HUDEP-2 (cell line): Measurements from ENCODE around the gene TAC4.

Experiments used
- DNase-seq, 76 experiments: peaks; one replicate each; lab custom pipeline; 2025; ENCODE audit not compliant: unreplicated experiment in 76 of 76; lab: John Stamatoyannopoulos, UW

TAC4 gene

DNA sequence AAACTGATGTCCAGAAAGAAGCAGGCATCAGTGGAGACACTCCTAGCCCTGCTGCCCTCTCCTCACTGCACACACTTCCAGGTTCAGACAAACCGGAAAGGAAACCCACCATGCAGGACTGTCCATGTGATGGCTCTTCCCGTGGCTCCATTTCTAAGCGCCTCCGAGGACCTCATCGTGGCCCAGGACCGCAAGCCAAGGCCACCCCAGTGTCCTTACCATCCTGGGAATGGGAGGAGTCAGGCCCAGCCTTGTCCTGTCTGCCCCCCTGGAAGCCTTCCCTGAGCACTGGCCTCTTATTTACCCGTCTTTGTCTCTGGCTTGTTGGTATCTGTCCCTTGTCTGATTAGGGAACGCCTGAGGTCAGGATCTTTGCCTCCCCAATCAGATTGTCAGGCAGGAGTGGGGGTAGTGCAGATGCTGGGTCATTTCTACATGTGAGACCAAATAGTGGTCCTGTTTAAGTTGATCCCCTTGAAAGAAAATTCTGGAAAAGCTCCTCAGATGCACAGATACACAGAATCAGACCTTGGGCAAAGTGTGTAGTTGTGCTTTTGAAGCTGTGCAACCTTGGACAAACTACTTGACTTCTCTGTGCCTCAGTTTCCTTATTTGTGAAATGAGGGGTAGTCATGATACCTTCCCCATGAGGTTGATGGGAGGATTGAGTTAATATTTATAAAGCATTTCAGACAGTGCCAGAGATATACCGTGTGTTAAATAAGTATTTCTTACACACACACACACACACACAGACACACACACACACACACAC, 744 bp downstream of the TAC4 start:
- peak in 1 of 76 experiments; percentile 12 for DNase-seq

DNA sequence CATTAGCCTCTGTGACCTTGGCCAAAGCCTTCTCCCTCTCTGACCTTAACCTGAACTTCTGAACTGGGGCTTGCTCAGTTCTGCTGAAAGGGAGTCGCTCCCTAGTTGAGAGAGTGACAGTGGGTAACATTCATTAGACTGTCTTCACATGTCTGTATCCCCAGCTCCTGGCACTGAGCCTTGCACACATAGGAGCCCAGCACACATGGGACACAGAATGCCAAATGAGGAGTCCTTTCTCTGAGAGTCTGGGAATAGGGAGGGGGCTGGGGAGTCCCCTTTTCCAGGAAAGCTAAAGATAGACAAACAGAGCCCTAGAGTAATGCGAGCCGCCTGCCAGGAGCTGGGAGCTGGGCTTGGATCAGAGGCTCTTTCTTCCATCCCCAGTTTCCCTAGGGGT, 2.5 kb downstream of the TAC4 start:
- no peak for DNase-seq

DNA sequence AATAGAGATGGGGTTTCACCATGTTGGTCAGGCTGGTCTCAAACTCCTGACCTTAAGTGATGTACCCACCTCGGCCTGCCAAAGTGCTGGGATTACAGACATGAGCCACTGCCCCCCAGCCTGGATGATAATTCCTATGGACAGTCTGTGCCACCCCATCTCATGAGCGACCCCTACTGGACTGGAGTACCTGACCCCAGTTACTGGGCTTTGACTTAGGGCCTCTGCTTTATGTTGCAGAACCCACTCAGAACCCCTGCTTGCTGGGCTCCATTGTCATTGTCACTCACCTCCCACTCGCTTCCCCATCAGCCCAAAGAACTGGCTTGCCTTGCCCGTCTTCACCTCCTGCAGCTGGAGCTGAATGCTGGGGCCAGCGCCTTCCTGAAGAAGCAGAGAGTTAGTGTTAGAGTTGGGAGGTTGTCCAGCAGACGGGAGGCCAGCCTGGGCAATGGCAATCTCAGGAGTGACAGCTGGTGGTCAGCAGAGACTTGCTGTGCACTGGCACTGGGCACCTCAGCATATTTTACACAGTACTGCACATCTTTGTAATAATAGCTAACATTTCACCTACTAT, 4.0 kb downstream of the TAC4 start:
- peak in 44 of 76 experiments; percentile 3 to 65 (median 32) for DNase-seq

DNA sequence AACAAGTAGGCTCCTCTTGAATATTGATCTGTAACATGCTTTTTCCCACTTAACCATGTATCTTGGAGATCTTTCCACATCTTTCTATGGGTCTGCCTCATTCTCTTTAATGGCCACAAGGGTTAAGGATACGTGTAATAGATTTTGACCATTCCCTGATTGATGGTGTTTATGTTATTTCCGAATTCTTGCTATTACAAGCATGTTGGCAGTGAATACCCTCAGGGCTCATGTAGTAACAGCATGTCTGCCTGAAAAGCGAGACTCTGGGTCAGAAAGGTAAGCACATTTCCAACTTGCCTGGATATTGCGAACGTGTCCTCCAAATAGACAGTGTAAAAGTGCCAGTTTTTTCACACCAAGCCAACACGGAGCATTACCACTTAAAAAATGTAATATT, 5.0 kb downstream of the TAC4 start:
- DNase-seq = no peak

DNA sequence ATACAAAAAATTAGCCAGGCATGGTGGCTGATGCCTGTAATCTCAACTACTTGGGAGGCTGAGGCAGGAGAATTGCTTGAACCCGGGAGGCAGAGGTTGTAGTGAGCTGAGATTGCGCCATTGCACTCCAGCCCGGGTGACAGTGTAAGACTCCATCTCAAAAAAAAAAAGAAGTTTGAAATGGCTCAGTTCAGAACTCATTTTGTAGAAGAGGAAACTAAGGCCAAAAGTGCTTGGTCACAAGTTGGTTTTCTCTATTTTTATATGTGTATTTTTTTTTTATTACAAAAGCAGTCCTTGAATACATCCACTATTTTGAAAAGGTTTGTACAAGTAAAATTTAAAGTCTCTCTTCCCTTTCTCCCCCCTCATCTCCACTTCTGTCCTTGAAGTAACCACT, 5.5 kb downstream of the TAC4 start:
- no peak for DNase-seq

DNA sequence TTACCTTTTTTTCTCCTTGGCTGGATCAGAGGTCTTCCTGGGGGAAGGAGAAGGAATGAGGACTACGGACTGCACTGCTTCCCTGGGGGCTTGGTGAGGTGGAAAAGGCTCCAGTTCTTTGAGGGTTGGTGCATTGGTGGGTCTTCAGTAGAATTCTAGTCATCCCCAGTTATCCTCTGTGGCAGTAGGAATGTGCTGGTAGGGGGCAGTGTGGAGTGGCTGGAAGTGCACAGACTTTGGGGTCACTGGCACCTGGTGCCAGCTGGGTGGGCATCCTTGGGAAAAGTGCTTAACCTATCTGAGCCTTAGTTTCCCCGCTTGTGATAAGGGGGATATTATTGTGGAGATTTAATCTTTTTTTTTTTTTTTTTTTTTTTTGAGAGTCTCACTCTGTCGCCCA, 6.3 kb downstream of the TAC4 start:
- DNase-seq = no peak

DNA sequence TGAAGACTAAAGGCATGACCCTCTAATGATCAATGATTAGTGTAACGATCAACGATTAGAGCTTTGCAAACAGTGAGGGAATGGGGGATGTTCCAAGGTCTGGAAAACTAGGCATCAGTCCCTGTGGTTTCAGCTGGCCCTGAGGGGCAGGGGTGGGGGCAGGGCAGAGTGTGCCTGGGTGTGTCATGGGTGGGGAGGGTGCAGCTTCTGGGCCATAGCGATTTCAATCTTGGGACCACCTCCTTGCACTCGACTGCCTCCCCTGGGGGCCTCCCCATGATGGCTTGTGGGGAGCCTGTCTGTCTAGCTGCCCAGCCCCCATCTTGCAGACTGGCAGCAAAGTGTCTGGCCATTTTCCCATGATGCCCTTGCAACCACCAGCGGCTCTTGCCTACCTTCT, 8.4 kb downstream of the TAC4 start:
- DNase-seq = peak in 4 of 76 experiments; percentile 10 to 27 (median 17)

DNA sequence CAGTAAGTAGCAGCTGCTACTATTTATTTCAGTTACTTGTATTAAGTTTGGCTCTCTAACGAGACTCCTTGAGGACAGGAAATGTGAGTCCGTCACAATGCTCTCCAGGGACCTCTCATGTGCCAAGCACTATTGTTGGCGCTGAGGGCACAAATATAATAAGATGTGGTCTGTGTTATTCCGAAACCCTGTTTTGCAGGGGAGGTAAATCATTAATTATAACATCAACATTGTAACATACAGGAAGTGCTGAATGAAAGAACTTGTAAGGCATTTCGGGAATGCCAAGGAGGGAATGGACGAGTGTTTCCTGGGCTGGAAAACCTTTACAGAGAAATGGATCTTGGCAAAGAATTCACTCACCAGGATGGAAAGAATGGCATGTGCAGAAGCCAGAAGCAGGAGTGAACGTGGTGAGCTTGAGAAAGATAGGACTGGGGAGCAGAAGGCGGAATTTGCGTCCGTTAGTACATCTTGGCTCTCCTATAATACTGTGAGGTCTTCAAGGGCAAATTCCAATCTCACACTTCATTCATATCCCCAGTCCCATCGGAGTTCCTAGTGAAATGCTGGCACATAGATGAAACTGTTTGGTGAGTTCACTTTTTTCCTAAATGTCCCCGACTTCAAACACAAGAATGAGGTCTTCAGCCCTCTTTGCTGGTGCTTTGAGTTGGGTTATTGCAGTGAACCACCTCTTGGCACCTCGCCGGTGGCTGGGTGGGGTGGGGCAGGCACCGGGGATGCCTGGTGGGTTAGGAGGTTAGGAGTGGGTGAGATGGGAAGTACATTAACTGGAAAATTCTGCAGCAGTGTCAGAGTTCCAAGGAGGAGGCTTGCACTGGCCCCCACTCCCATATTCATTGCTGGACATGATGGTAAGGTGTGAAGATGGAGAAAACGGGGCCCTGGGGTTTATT, 11.5 kb downstream of the TAC4 start:
- no peak for DNase-seq

DNA sequence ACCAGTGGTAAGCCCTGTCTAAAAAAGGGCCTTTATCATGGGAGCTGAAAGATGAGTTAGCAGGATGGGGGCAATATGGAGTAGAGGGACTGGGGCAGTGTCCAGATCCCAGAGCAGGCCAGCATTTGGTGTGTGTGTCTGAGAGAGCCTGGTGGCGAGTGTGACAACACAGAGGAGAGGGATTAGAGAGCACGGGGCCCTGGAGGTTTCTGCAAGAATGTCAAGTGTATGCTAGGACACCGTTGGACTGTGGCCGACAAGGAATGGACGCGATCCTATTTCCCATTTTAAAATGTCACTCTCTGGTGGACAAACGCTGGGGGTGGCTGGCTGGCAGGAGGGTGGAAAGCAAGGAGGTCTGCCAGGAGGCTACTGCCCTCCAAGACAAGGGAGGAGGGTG, 12.4 kb downstream of the TAC4 start:
- DNase-seq = no peak

DNA sequence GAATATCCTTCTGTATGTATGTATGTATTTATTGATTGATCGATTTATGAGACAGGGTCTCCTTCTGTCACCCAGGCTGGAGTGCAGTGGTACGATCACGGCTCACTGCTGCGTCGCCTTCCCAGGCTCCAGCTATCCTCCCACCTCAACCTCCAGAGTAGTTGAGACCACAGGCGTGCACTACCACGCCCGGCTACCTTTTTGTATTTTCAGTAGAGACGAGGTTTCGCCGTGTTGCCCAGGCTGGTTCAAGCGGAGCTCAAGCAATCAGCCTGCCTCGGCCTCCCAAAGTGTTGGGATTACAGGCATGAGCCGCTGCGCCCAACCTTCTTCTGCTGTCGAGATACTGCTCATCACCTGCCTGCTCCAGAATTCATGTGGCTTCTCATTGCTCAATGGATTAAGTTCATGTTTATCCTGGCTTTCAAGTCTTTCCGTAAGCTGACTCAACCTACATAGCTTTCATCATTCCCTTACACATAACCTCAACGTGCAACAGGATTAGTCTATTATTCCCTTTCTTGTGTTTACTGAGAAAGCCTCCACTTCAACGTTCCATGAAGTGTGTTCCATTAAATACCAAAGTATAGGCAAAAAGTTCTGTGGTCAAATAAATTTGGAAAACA, 13.6 kb downstream of the TAC4 start:
- no peak for DNase-seq

DNA sequence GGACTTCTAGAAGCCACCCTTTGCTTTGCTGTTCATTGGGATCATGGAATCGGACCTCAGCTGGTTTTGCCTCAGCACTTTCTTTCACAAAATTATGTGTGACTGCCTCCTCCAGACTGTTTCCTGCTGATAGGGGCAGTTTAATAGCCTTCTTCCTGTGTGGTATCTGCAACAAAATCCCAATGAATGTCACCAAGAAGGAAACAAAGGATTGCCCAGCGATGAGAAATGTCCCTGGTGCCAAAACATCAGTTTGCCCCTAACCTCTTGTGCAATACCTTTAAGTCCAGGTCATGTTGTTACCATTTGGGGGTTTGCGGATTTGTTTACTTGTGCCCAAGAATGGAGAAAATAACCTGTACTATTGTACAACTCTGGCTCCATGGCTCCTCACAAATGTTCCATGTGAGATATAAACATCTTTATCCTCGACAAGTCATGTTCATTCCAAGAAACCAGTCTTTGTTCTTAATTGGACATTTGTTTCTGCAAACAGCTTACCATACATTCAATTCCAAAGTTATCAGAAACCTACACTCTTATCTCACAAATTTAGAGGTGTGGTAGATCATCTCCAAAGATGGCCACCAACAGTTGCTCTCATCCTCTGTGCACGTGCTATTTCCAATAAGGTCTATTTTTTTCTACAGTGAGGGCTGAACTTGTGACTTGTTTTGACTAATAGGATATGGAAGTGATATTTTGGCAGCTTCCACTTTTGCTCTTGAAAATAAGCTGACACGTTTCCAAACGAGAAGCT, 14.8 kb downstream of the TAC4 start:
- no peak for DNase-seq

DNA sequence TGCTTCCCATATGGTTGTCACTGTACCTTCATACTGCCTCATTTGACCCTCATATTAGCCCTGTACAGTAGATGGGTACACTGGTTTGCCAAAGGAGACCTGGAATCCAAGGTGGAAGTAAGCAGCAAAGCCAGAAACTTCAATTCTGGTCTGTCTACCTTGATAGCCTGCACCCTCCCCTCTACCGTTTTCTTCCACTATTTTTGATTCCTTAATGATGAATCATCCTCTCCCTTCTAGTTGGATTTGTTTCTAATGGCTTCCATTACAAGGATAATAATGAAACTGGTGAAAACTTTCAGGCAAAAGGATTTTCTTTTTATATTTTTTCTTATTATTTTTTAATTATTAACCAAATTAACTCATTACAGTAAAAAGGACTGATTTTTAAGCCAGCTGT, 17.3 kb downstream of the TAC4 start:
- no peak for DNase-seq

DNA sequence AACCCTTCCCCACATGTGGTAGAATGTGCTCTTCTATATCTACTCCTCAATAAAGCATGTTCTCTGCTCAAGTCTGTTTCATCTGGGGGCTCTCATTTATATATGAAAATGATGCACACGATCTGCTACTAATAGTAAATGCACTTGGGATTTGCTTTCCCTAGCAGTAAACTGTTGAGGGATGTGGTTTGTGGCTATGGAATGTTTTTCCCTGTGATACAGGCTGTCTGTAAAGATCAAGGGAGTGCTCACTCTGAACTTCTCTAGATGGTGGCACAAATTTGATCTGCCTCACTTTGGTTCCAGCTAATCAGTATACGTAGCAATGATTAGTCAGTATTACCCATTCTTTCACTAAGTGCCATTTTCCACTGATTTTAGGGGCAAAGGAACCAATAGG, 18.8 kb downstream of the TAC4 start:
- no peak for DNase-seq

DNA sequence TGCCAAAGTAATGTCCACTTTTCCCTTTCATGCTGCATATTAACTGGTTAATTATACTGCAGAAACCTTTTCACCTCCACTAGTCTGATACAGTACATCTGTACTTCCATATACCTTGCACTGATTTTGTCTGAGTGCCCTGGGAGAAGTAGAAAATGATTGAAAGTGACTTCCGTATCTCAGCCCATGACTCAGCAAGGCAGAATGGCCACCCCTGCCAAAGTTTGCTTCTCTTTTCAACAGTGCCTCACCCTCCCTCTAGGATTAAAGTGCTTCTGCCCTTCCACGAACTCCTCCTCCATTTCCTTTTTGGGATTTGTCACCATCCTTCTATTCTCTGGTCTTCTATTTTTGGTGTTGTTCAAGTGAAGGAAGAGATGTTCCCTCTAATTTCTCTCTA, 19.5 kb downstream of the TAC4 start:
- peak in 3 of 76 experiments; percentile 6 to 27 (median 11) for DNase-seq

DNA sequence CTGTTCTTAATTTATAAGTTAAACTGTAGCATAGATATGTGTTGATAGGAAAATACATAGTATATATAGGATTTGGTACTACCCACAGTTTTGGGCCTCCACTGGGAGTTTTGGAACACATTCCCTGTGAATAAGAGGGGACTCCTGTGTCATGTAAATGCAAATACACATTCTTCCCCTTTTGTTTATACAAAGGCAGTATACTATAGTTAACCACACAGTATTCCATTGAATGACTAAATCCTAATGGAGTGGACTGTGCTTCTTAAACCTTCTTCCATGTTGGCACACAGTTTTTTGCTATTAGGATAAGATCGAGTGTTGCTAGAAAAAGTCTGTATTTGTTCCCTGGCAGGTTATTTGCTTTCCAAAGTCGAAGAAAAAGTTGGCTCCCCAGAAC, 22.2 kb downstream of the TAC4 start:
- DNase-seq = no peak

DNA sequence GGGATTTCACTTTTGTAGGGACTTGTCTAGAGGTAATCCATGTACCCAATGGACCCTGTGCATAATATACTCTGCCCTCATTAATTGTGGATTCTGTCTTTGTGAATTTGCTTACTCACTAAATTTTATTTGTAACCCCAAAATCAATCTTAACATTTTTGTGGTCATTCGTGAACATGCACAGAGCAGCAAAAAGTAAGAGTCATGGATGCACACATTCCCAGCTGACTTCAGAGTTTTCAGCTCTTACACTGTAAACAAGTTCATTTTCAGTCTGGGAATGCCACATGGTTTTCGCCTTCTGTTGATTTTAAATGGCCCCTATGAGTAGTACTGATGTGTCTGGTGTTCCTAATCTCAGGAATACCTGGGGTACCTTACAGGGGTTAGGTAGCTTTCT, 24.3 kb downstream of the TAC4 start:
- DNase-seq = no peak

DNA sequence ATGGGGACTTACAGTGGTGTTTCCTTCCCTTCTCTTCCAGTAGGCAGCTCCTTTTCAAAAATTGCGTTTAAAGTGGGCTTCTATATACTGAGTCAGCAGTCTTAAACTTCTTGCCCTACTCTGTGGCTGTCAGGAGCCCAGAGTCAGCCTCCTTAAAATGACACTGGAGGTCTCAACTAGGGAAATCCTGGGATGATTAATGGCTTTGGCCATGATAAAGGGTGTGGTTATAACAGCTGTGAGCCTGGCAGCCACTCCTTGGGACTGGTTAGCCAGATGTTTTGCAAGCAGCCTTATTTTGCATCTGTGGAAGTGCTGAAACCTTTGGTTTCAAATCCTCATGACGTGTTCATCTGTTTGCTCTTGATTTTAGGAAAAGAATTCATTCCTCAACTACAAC, 25.0 kb downstream of the TAC4 start:
- DNase-seq = peak in 4 of 76 experiments; percentile 7 to 22 (median 15)

DNA sequence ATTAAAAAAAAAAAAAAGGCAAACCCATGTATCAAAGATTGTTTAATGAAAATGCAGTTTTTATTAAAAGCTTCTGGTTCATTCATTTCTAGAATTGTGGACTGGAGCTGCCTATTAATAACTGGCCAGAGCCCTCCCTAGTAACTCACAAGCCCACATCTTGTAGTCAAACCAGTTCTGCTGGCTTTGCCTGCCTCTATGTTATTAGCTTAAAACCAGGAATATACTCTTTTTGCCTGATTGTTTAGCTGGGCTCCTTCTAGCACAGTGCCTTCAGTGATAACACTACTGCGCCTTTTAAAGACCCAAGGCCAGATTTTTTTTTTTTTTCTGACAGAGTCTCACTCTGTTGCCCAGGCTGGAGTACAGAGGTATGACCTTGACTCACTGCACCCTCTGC, 26.0 kb downstream of the TAC4 start:
- DNase-seq = no peak

DNA sequence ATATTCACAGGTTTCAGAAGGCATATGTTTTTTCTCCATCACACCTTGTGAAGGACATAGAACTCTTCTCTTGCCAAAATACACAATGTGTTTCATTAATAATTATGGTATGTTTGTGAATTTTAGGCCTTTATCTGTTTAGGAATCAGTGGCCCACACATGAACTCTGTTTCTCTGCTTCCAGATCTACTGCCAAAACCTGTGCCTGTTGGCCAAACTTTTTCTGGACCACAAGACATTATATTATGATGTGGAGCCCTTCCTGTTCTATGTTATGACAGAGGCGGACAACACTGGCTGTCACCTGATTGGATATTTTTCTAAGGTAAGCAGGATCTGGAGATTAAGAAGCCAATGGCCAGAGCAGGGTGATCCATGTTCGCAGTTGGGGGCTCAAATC, 26.4 kb downstream of the TAC4 start:
- no peak for DNase-seq

DNA sequence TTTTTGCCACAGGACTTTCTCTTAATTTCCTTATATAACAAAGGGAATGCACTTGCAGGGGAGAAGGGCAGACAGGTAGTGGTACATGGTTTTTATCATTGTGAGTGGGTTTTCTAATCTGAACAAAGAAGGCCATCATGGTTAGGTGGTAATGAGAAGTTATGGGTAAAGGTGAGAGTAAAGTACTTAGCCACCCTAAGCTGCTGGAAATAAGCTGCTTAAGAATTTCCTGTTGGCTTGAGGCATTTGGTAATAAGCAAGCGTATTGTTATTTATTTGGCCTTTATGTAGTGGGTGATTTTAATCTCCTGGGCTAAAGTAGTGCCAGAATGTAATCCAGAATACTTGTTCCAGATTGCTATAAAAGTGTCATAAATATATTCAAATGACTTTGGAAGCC, 27.1 kb downstream of the TAC4 start:
- no peak for DNase-seq
